ENCODE results near the gene ARL14EP. TPM values are rescaled to one million over a fixed set of nuclear protein-coding genes. Genes with fewer than 3 reads are reported as not detected.

Gene ARL14EP
- total RNA-seq, 1 donor from 2014 or later = 40.1 TPM

GRCh38 chr11:30304620-30305019, 18.3 kb upstream of the ARL14EP start:
- DNase-seq (no peak), ATAC-seq (ENCODE audit: low read depth) (no peak)
- intact Hi-C loops (cut with micrococcal nuclease) = no loop called here
- POLR2A ChIA-PET = interaction anchor here (1.1 kb wide), 1 partner anchor 18 kb away, joined by 3 read pairs; the partner anchor contains the start of gene ARL14EP
- Mint-ChIP-seq H3K36me3 (ENCODE audit: low read depth) (no peaks in the 10 kb centered on the region), H3K4me3 (no peak overlapping the region), H3K27ac (no peak overlapping the region), H3K27me3 (no peaks in the 10 kb centered on the region), H3K9me3 (no peaks in the 10 kb centered on the region), H3K4me1 (no peaks in the 10 kb centered on the region)
- TF ChIP-seq CTCF (IDR thresholded peaks at IDR 0.05) = no peak
- CTCF ChIA-PET = interaction anchor here (0.7 kb wide), 1 partner anchor 41 kb away, joined by 3 read pairs; no protein-coding TSS in a partner anchor

- no peaks in the 10 kb centered on the region for H3K36me3 Mint-ChIP-seq (ENCODE audit: low read depth)
Measured at GRCh38 chr11:30310623-30311022, 12.3 kb upstream of the ARL14EP start.

GRCh38 chr11:30311189-30311588, 11.7 kb upstream of the ARL14EP start:
- ChIA-PET CTCF (no interaction called here), POLR2A (no interaction called here)
- intact Hi-C loops (cut with micrococcal nuclease) = no loop called here
- Mint-ChIP-seq H3K4me1 (no peaks in the 10 kb centered on the region), H3K9me3 (peaks cover 4% of the 10 kb centered on the region), H3K27me3 (peaks cover 9% of the 10 kb centered on the region), H3K36me3 (ENCODE audit: low read depth) (no peaks in the 10 kb centered on the region), H3K27ac (no peak overlapping the region), H3K4me3 (no peak overlapping the region)
- DNase-seq (no peak), ATAC-seq (ENCODE audit: low read depth) (no peak)
- TF ChIP-seq CTCF (IDR thresholded peaks at IDR 0.05) = no peak

More at GRCh38 chr11:30310623-30311022, 12.3 kb upstream of the ARL14EP start:
- Mint-ChIP-seq H3K4me3 (no peak overlapping the region), H3K4me1 (no peaks in the 10 kb centered on the region), H3K27me3 (peaks cover 9% of the 10 kb centered on the region), H3K27ac (no peak overlapping the region), H3K9me3 (peaks cover 4% of the 10 kb centered on the region)
- DNase-seq (no peak), ATAC-seq (ENCODE audit: low read depth) (no peak)
- POLR2A ChIA-PET = no interaction called here
- TF ChIP-seq CTCF (IDR thresholded peaks at IDR 0.05) = no peak
- CTCF ChIA-PET = interaction anchor here (0.8 kb wide), 1 partner anchor 23 kb away, joined by 3 read pairs; no protein-coding TSS in a partner anchor
- intact Hi-C loops (cut with micrococcal nuclease) = no loop called here

GRCh38 chr11:30312243-30312642, 10.7 kb upstream of the ARL14EP start:
- H3K36me3 Mint-ChIP-seq (ENCODE audit: low read depth) = no peaks in the 10 kb centered on the region
- TF ChIP-seq CTCF (IDR thresholded peaks at IDR 0.05) = no peak
- POLR2A ChIA-PET = no interaction called here
- H3K4me1 Mint-ChIP-seq = no peaks in the 10 kb centered on the region
- H3K27ac Mint-ChIP-seq = no peak overlapping the region
- peaks cover 4% of the 10 kb centered on the region for H3K9me3 Mint-ChIP-seq
- ATAC-seq (ENCODE audit: low read depth) = no peak
- H3K27me3 Mint-ChIP-seq = peaks cover 11% of the 10 kb centered on the region
- no peak overlapping the region for H3K4me3 Mint-ChIP-seq
- CTCF ChIA-PET = no interaction called here
- DNase-seq = no peak
- intact Hi-C loops (cut with micrococcal nuclease) = no loop called here

GRCh38 chr11:30313580-30313979, 9.3 kb upstream of the ARL14EP start:
- H3K27me3 Mint-ChIP-seq = peaks cover 22% of the 10 kb centered on the region
- TF ChIP-seq CTCF (IDR thresholded peaks at IDR 0.05) = no peak
- peaks cover 4% of the 10 kb centered on the region for H3K9me3 Mint-ChIP-seq
- H3K4me1 Mint-ChIP-seq = no peaks in the 10 kb centered on the region
- no peak for DNase-seq
- H3K36me3 Mint-ChIP-seq (ENCODE audit: low read depth) = no peaks in the 10 kb centered on the region
- intact Hi-C loops (cut with micrococcal nuclease) = no loop called here
- ChIA-PET POLR2A (no interaction called here), CTCF (interaction anchor here (1.1 kb wide), 1 partner anchor 10 kb away, joined by 3 read pairs; the partner anchor contains the start of gene ARL14EP)
- ATAC-seq (ENCODE audit: low read depth) = no peak
- H3K27ac Mint-ChIP-seq = no peak overlapping the region
- H3K4me3 Mint-ChIP-seq = no peak overlapping the region

Data from activated B cell treated with CpG ODN at 0.5 μM for 24 hours (primary cell).